GM12875 (cell line): ENCODE data around the gene FEN1.

Source experiments
- H3K4me3 ChIP-seq: one replicate; pipeline ENCODE4 v1.5.1; 2011; ENCODE audit warnings: low read depth, low read length, control low read depth
- CTCF ChIP-seq: IDR thresholded peaks from 2 replicates; pipeline ENCODE4 v1.5.1; 2011; ENCODE audit warnings: low read depth, mild to moderate bottlenecking, control low read depth, inconsistent platforms, low read length, moderate library complexity, borderline replicate concordance; ENCODE audit not compliant: insufficient read depth

FEN1 gene

GRCh38 chr11:61827571-61828378 lies 35.1 kb downstream of the FEN1 start, which contains the start of gene FADS2:
TSS of gene FADS2 (plus strand) at chr11:61828300. CDS start at chr11:61828391, 91 bp downstream.
- H3K4me3 ChIP-seq = peak within 1 kb of the TSS; percentile 97
- TF ChIP-seq CTCF = 0 out of 2 replicates have a peak, but pooled peaks have one; percentile 15

DNA sequence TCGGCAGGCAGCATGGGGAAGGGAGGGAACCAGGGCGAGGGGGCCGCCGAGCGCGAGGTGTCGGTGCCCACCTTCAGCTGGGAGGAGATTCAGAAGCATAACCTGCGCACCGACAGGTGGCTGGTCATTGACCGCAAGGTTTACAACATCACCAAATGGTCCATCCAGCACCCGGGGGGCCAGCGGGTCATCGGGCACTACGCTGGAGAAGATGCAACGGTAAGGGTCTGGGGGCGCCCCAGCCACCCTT lies 35.6 kb downstream of the FEN1 start:
- peak overlapping the region; percentile 97 for H3K4me3 ChIP-seq
- no peak for TF ChIP-seq CTCF

GRCh38 chr11:61828629-61829407 lies 36.1 kb downstream of the FEN1 start:
- TF ChIP-seq CTCF = peak; percentile 66
- peak overlapping the region; percentile 97 for H3K4me3 ChIP-seq

GRCh38 chr11:61829806-61830205 lies 37.1 kb downstream of the FEN1 start:
- no peak for TF ChIP-seq CTCF
- H3K4me3 ChIP-seq = peak overlapping the region; percentile 97

- H3K4me3 ChIP-seq = peak overlapping the region; percentile 97
- TF ChIP-seq CTCF = 0 out of 2 replicates have a peak, but pooled peaks have one; percentile 2
These were observed 37.8 kb downstream of the FEN1 start for GRCh38 chr11:61830237-61831105.

GRCh38 chr11:61832207-61832606 lies 39.5 kb downstream of the FEN1 start:
- H3K4me3 ChIP-seq = peak overlapping the region; percentile 18
- TF ChIP-seq CTCF = no peak
